Vagina (tissue), 2 donors: ENCODE results near the gene KIRREL3.

Source experiments
- POLR2AphosphoS5 ChIP-seq, 2 donors: sonication (generic); formaldehyde crosslinking; IDR thresholded peaks; one replicate each; pipeline ENCODE4 v1.9.0; 2017; ENCODE audit warnings: antibody characterized with exemption in 2 of 2, mild to moderate bottlenecking in 2 of 2, low read depth in 1 of 2; ENCODE audit not compliant: insufficient read depth in 1 of 2
- TF ChIP-seq, protein P1 (sequence below), 3 experiments: fragments of 450-650 bp in 2 of 3; fragments of 200-600 bp in 1 of 3; sonication (generic) in 1 of 3; IDR thresholded peaks; one replicate each; pipeline ENCODE4 v1.5.1; 2017 to 2019; ENCODE audit warnings: antibody characterized with exemption in 3 of 3, mild to moderate bottlenecking in 2 of 3, moderate library complexity in 2 of 3

DNA sequence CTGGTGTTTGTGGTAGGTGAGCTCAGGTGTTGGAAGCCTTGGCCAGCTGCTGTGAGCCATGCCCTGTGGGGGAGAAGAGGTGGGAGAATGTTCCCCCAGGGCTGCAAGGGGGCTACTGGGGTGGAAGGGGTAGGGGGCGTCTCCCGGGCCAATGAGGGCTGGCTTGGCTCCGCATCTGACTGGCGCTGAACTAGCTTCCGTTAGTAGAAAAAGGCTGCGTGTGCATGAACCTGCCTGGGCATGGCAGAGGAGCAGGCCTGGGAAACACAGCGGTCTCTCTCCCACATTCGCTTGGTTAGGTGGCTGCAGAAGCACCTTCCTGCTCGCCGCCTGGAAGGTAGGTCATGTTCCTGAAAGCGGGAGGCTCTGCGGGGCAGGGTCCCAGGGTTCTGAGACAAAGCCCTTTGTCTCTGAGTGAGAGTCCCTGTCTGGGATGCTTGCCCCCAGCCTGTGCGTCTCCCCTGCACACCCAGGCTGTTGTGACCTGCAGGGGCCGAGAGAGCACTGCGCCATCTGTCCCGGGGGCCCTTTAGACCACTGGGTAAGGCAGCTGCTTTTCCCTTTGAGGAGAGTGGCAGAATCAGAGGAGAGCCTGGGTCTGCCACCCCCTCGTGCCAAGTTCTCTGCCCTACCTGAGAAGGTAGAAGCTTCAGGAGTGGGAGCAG, 466.3 kb downstream of the KIRREL3 start:
- TF ChIP-seq, protein P1, sequence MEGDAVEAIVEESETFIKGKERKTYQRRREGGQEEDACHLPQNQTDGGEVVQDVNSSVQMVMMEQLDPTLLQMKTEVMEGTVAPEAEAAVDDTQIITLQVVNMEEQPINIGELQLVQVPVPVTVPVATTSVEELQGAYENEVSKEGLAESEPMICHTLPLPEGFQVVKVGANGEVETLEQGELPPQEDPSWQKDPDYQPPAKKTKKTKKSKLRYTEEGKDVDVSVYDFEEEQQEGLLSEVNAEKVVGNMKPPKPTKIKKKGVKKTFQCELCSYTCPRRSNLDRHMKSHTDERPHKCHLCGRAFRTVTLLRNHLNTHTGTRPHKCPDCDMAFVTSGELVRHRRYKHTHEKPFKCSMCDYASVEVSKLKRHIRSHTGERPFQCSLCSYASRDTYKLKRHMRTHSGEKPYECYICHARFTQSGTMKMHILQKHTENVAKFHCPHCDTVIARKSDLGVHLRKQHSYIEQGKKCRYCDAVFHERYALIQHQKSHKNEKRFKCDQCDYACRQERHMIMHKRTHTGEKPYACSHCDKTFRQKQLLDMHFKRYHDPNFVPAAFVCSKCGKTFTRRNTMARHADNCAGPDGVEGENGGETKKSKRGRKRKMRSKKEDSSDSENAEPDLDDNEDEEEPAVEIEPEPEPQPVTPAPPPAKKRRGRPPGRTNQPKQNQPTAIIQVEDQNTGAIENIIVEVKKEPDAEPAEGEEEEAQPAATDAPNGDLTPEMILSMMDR (IDR thresholded peaks at IDR 0.05), result no peak
- TF ChIP-seq POLR2AphosphoS5 (IDR thresholded peaks at IDR 0.05; ENCODE audit: insufficient read depth in 1 of 2, low read depth in 1 of 2), result no peak
